LNCAP (cell line): ENCODE results near the gene ODF2L.

ENCODE experiments used
- TF ChIP-seq, protein P1 (sequence below): fragments of 450-650 bp; IDR thresholded peaks from 2 replicates; pipeline ENCODE4 v1.5.1; 2017; ENCODE audit warnings: mild to moderate bottlenecking

Gene ODF2L

DNA sequence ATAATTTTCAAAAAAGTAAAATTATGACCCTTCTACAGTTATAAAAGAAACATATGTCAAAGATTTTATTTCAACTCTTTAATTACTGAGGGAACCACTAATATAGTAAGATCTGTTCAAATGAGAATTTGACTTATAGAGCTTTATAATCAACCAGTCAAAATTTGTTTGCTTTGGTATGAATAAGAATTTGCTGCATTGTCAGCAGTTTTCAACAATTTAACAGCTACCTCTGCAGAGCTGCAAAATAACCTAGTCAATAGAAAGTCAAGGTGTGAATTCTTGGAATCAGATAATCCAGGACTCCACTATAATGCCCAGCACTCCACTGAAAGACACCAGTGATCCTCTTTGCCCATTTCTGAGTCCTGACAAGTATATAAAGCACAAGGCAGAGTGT lies 78.2 kb downstream of the ODF2L start:
- TF ChIP-seq, protein P1, sequence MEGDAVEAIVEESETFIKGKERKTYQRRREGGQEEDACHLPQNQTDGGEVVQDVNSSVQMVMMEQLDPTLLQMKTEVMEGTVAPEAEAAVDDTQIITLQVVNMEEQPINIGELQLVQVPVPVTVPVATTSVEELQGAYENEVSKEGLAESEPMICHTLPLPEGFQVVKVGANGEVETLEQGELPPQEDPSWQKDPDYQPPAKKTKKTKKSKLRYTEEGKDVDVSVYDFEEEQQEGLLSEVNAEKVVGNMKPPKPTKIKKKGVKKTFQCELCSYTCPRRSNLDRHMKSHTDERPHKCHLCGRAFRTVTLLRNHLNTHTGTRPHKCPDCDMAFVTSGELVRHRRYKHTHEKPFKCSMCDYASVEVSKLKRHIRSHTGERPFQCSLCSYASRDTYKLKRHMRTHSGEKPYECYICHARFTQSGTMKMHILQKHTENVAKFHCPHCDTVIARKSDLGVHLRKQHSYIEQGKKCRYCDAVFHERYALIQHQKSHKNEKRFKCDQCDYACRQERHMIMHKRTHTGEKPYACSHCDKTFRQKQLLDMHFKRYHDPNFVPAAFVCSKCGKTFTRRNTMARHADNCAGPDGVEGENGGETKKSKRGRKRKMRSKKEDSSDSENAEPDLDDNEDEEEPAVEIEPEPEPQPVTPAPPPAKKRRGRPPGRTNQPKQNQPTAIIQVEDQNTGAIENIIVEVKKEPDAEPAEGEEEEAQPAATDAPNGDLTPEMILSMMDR: no peak

DNA sequence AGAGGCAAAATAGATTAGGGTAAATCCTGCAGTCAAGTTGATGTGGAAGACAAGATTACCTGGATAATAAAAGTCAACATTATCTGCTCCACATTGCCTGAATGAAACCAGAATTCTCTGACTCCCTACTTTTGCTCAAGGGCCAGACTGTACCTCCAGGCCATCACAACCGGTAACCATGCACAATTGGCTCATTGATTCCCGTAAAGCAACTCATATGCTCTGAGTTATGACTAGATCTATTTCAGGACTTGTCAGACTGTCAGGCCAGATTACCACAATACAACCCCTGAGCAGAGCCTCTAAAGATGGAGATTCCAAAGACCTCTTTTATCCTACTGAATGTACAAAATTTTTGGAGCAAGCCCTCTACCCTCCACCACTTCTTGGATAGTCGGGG lies 90.4 kb downstream of the ODF2L start:
- TF ChIP-seq, protein P1: no peak

DNA sequence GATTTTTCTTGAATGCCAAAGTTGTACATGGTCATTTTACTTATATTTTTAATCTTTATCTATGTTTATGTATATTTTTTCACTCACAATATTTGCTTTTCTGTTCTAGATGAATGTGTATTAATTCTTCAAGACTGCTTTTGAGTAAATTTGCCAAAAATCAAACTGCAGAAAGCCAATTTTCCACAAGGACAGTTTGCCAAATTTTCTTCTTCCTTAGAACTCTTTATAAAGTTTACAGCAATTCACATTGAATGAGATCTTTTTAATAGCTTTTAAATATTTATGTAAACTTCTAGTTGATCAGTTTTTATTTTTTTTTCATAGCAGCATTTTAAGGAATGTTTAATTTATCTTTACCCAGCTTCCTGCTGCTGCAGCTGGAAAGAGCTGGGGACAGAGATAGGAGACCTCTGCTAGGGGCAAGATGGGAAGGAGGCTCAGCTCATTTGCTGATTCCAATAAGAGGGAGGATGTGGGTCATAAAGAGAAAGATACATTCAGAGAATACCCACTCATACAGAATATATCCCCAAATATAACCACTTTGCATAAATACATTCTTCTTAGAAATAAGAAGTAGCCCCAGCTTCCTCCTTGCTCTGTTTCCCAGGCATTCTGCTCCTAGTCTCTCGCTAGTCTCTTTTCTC lies 93.0 kb downstream of the ODF2L start:
- TF ChIP-seq, protein P1: no peak
